Measurements from ENCODE around the gene ZNRF1. TPM values are rescaled to one million over a fixed set of nuclear protein-coding genes. Genes with fewer than 3 reads are reported as not detected.

Gene ZNRF1
- total RNA-seq, 1 experiment from 2014 or later = 48.2 TPM

DNA sequence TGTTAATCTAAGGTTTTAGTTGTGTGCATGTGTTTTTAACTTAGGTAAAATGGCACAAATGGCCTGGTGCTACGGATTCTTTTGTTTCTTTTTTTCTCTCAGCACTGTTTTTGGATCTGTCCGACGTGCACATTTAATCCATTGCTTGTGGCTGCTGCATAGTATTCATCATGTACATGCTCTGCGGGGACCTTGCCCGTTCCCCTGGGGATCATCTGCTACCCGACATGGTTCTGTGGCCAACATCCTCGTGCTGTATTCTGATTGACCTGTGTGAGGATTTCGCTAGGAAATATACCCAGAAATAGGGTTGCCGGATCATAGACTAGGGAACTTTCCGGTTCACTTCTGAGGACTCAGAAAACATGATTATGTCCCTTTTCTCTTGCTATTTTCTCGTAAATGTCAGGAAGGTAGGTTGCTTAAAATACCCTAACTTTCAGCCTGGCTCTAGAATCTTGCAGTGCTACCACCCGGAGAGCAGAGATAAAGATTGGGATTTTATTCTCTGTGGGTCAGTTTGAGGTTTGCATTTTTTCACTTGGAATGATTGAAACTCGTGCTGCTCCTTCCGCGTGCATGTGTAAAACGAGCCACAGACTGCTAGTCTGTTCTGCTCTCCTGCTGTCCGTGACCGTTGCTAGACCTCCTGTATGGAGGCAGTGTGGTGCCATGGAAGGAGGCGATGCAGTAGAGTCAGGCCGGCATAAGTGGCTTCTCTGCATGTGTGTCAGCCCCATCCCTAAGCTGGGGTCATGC, 74.9 kb downstream of the ZNRF1 start:
- H3K4me3 ChIP-seq (replicated peaks in 1 of 2; ENCODE audit: low read depth in 1 of 2, low read length in 2 of 2) = no peak overlapping the region
- no peaks in the 10 kb centered on the region for H3K27me3 ChIP-seq (ENCODE audit: insufficient read depth, low read length)
- H3K36me3 ChIP-seq (ENCODE audit: control insufficient read depth in 1 of 2, insufficient read depth in 2 of 2, low read length in 2 of 2) = no peaks in the 10 kb centered on the region
- H3K9me2 ChIP-seq (ENCODE audit: insufficient read depth) = no peaks in the 10 kb centered on the region
- H3K27ac ChIP-seq (ENCODE audit: low read depth, low read length) = no peak overlapping the region
- ATAC-seq (no peak), DNase-seq (ENCODE audit: low read depth, low spot score) (no peak)
- RAD21 ChIA-PET (ENCODE audit: low non-redundant PET in 1 of 2, low total read pairs in 2 of 2, uncharacterized antibody in 2 of 2, unreplicated experiment in 2 of 2) = no interaction called here
- TF ChIP-seq, protein P1, sequence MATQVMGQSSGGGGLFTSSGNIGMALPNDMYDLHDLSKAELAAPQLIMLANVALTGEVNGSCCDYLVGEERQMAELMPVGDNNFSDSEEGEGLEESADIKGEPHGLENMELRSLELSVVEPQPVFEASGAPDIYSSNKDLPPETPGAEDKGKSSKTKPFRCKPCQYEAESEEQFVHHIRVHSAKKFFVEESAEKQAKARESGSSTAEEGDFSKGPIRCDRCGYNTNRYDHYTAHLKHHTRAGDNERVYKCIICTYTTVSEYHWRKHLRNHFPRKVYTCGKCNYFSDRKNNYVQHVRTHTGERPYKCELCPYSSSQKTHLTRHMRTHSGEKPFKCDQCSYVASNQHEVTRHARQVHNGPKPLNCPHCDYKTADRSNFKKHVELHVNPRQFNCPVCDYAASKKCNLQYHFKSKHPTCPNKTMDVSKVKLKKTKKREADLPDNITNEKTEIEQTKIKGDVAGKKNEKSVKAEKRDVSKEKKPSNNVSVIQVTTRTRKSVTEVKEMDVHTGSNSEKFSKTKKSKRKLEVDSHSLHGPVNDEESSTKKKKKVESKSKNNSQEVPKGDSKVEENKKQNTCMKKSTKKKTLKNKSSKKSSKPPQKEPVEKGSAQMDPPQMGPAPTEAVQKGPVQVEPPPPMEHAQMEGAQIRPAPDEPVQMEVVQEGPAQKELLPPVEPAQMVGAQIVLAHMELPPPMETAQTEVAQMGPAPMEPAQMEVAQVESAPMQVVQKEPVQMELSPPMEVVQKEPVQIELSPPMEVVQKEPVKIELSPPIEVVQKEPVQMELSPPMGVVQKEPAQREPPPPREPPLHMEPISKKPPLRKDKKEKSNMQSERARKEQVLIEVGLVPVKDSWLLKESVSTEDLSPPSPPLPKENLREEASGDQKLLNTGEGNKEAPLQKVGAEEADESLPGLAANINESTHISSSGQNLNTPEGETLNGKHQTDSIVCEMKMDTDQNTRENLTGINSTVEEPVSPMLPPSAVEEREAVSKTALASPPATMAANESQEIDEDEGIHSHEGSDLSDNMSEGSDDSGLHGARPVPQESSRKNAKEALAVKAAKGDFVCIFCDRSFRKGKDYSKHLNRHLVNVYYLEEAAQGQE (IDR thresholded peaks at IDR 0.05; ENCODE audit: low read depth) = no peak
- no peak for TF ChIP-seq YY1 (IDR thresholded peaks at IDR 0.05; ENCODE audit: extremely low read depth, insufficient replicate concordance, low read depth, low read length)
- TF ChIP-seq SIN3A (IDR thresholded peaks at IDR 0.05; ENCODE audit: low read depth) = no peak
- TF ChIP-seq, protein P2, sequence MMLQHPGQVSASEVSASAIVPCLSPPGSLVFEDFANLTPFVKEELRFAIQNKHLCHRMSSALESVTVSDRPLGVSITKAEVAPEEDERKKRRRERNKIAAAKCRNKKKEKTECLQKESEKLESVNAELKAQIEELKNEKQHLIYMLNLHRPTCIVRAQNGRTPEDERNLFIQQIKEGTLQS (IDR thresholded peaks at IDR 0.05) = no peak
- no peak for TF ChIP-seq RAD21 (IDR thresholded peaks at IDR 0.05; ENCODE audit: low read depth)
- no peak for TF ChIP-seq EZH2phosphoT487 (IDR thresholded peaks at IDR 0.05; ENCODE audit: borderline replicate concordance)
- TF ChIP-seq EZH2 (IDR thresholded peaks at IDR 0.05) = no peak
- TF ChIP-seq, protein P3, sequence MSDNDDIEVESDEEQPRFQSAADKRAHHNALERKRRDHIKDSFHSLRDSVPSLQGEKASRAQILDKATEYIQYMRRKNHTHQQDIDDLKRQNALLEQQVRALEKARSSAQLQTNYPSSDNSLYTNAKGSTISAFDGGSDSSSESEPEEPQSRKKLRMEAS (IDR thresholded peaks at IDR 0.05) = no peak
- TF ChIP-seq ZFX (IDR thresholded peaks at IDR 0.05) = no peak
- TF ChIP-seq CEBPB (IDR thresholded peaks at IDR 0.05; ENCODE audit: low read depth) = no peak
- no peak for TF ChIP-seq POLR2A (IDR thresholded peaks at IDR 0.05; ENCODE audit: borderline replicate concordance, extremely low read depth, insufficient read depth, insufficient read length)
- TF ChIP-seq SRF (IDR thresholded peaks at IDR 0.05; ENCODE audit: low read depth) = no peak
- TF ChIP-seq CBX3 (IDR thresholded peaks at IDR 0.05; ENCODE audit: low read depth) = no peak
- TF ChIP-seq, protein P4, sequence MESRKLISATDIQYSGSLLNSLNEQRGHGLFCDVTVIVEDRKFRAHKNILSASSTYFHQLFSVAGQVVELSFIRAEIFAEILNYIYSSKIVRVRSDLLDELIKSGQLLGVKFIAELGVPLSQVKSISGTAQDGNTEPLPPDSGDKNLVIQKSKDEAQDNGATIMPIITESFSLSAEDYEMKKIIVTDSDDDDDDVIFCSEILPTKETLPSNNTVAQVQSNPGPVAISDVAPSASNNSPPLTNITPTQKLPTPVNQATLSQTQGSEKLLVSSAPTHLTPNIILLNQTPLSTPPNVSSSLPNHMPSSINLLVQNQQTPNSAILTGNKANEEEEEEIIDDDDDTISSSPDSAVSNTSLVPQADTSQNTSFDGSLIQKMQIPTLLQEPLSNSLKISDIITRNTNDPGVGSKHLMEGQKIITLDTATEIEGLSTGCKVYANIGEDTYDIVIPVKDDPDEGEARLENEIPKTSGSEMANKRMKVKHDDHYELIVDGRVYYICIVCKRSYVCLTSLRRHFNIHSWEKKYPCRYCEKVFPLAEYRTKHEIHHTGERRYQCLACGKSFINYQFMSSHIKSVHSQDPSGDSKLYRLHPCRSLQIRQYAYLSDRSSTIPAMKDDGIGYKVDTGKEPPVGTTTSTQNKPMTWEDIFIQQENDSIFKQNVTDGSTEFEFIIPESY (IDR thresholded peaks at IDR 0.05; ENCODE audit: extremely low read depth, insufficient replicate concordance, low read length) = no peak
- no peak for TF ChIP-seq TCF7L2 (IDR thresholded peaks at IDR 0.05; ENCODE audit: borderline replicate concordance, extremely low read depth, insufficient read depth, insufficient read length)
- TF ChIP-seq JUND (IDR thresholded peaks at IDR 0.05) = no peak
- TF ChIP-seq ZNF274 (IDR thresholded peaks at IDR 0.05; ENCODE audit: low read depth, low read length) = no peak
- no peak for TF ChIP-seq EGR1 (IDR thresholded peaks at IDR 0.05; ENCODE audit: low read depth)
- no peak for TF ChIP-seq ELF1 (IDR thresholded peaks at IDR 0.05; ENCODE audit: borderline replicate concordance, low read depth)
- TF ChIP-seq, protein P5, sequence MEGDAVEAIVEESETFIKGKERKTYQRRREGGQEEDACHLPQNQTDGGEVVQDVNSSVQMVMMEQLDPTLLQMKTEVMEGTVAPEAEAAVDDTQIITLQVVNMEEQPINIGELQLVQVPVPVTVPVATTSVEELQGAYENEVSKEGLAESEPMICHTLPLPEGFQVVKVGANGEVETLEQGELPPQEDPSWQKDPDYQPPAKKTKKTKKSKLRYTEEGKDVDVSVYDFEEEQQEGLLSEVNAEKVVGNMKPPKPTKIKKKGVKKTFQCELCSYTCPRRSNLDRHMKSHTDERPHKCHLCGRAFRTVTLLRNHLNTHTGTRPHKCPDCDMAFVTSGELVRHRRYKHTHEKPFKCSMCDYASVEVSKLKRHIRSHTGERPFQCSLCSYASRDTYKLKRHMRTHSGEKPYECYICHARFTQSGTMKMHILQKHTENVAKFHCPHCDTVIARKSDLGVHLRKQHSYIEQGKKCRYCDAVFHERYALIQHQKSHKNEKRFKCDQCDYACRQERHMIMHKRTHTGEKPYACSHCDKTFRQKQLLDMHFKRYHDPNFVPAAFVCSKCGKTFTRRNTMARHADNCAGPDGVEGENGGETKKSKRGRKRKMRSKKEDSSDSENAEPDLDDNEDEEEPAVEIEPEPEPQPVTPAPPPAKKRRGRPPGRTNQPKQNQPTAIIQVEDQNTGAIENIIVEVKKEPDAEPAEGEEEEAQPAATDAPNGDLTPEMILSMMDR (IDR thresholded peaks at IDR 0.05 in 2 of 3, conservative IDR thresholded peaks at IDR 0.05 in 1 of 3; ENCODE audit: borderline replicate concordance in 1 of 3, insufficient read depth in 1 of 3, low read depth in 2 of 3, low read length in 2 of 3) = no peak
- H3K79me2 ChIP-seq (ENCODE audit: insufficient read depth, low read length) = peaks cover 65% of the 10 kb centered on the region
- intact Hi-C loops (cut with micrococcal nuclease) = no loop called here
- no peak overlapping the region for H3K4me2 ChIP-seq (ENCODE audit: low read length)
- CTCF ChIA-PET = no interaction called here
- H4K20me1 ChIP-seq (ENCODE audit: insufficient read depth) = no peaks in the 10 kb centered on the region
- H3K9ac ChIP-seq (ENCODE audit: low read length) = no peak overlapping the region
- POLR2A ChIA-PET = no interaction called here
- no peaks in the 10 kb centered on the region for H3K9me3 ChIP-seq (ENCODE audit: control insufficient read depth in 1 of 2, insufficient read depth in 1 of 2, low read depth in 1 of 2, low read length in 2 of 2)
- H2AFZ ChIP-seq (ENCODE audit: low read depth, low read length, poor library complexity, severe bottlenecking) = no peak overlapping the region
- no TSS peak for BruUV-seq (replicated peaks)
- peaks cover 0 to 2% of the 10 kb centered on the region in 2 experiments; a peak in 1 of 4 replicates for H3K4me1 ChIP-seq (ENCODE audit: control insufficient read depth in 1 of 2, insufficient read depth in 2 of 2, low read length in 2 of 2)
